ENCODE measurements around the gene RNPEPL1.
A peak's percentile ranks its signal among the peaks of the same experiment; 100 is the strongest.

RNPEPL1 gene

GRCh38 chr2:240576436-240577205 is 8.3 kb downstream of the RNPEPL1 start:
- DNase-seq (ENCODE audit: low read depth in 2 of 2) = no peak

GRCh38 chr2:240577281-240578109 is 9.2 kb downstream of the RNPEPL1 start:
- DNase-seq (ENCODE audit: low read depth in 2 of 2) = no peak

- no peak for DNase-seq (ENCODE audit: low read depth in 2 of 2)
These were observed 9.8 kb downstream of the RNPEPL1 start for GRCh38 chr2:240578110-240578450.

- no peak for DNase-seq (ENCODE audit: low read depth in 2 of 2)
These were observed 10.2 kb downstream of the RNPEPL1 start for GRCh38 chr2:240578488-240578887.

- no peak for DNase-seq (ENCODE audit: low read depth in 2 of 2)
These were observed 10.9 kb downstream of the RNPEPL1 start for GRCh38 chr2:240579071-240579762.

- peak; percentile 50 to 66 for DNase-seq (ENCODE audit: low read depth in 2 of 2)
These were observed 11.7 kb downstream of the RNPEPL1 start for GRCh38 chr2:240579771-240580614.

- no peak for DNase-seq (ENCODE audit: low read depth in 2 of 2)
These were observed 13.5 kb downstream of the RNPEPL1 start for GRCh38 chr2:240581811-240582210.

GRCh38 chr2:240582781-240583180 is 14.5 kb downstream of the RNPEPL1 start:
- DNase-seq (ENCODE audit: low read depth in 2 of 2) = no peak

GRCh38 chr2:240583774-240584173 is 15.5 kb downstream of the RNPEPL1 start:
- no peak for DNase-seq (ENCODE audit: low read depth in 2 of 2)

- DNase-seq (ENCODE audit: low read depth in 2 of 2) = no peak
These were observed 16.3 kb downstream of the RNPEPL1 start for GRCh38 chr2:240584486-240585031.

GRCh38 chr2:240585101-240585500 is 16.8 kb downstream of the RNPEPL1 start:
- DNase-seq (ENCODE audit: low read depth in 2 of 2) = no peak

GRCh38 chr2:240585681-240586197 is 17.5 kb downstream of the RNPEPL1 start:
- DNase-seq (ENCODE audit: low read depth in 2 of 2) = no peak

GRCh38 chr2:240586198-240586918 is 18.1 kb downstream of the RNPEPL1 start, which contains the start of gene CAPN10:
Gene CAPN10, plus strand, starts transcription at chr2:240586734. Its CDS starts 178 bp downstream, at chr2:240586912.
- peak; percentile 93 to 94 for DNase-seq (ENCODE audit: low read depth in 2 of 2)

- peak; percentile 35 to 46 for DNase-seq (ENCODE audit: low read depth in 2 of 2)
These were observed 18.9 kb downstream of the RNPEPL1 start for GRCh38 chr2:240586919-240587800.

- DNase-seq (ENCODE audit: low read depth in 2 of 2) = no peak
These were observed 19.8 kb downstream of the RNPEPL1 start for GRCh38 chr2:240588006-240588655.

- DNase-seq (ENCODE audit: low read depth in 2 of 2) = no peak
These were observed 20.4 kb downstream of the RNPEPL1 start for GRCh38 chr2:240588669-240589068.

- DNase-seq (ENCODE audit: low read depth in 2 of 2) = no peak
These were observed 21.1 kb downstream of the RNPEPL1 start for GRCh38 chr2:240589375-240589774.

- no peak for DNase-seq (ENCODE audit: low read depth in 2 of 2)
These were observed 21.7 kb downstream of the RNPEPL1 start for GRCh38 chr2:240589850-240590525.
